ENCODE measurements around the gene LYPD6B. TPM values are rescaled to one million over a fixed set of nuclear protein-coding genes. Genes with fewer than 3 reads are reported as not detected.
A peak's percentile ranks its signal among the peaks of the same experiment; 100 is the strongest.

The LYPD6B gene
- total and polyA plus RNA-seq, 8 donors: 0.79 to 35.8 (median 24.6) TPM

DNA sequence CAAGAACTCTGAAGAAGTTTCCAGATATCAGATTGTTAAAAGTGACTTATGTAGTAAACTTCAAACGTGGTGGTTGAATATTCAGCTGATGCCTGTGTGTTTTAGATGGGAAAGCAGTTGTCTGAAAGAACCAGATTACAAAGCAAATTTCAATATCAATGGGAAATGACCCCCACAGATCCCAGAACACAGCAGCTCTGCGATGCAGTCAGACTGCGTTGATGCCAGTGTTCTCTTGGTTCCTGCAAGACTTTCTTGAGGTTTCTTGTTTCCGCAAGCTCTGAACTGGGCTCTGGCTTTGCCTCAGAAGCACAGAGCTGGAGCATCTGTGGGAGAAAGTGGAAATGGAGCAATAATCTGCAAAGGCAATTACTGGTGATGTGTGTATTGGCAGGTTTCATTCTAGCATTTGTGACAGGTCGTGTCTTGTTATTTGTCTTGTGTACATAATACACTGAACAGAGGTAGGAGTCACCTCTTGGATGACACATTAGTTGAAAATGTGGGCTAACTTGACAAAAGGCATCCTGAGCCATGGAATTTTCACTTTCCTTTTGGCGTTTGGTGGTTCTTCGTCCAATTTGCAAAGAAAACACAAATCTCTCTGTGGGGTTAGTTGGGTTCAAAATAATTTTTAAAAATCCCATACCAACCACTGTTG, 10.8 kb upstream of the LYPD6B start:
- intact Hi-C loops (cut with DNase I): no loop called here
- H3K27me3 ChIP-seq: peaks cover 0 to 10% of the 10 kb centered on the region in 2 donors
- no peaks in the 10 kb centered on the region for H3K4me1 ChIP-seq
- TF ChIP-seq, protein P1, sequence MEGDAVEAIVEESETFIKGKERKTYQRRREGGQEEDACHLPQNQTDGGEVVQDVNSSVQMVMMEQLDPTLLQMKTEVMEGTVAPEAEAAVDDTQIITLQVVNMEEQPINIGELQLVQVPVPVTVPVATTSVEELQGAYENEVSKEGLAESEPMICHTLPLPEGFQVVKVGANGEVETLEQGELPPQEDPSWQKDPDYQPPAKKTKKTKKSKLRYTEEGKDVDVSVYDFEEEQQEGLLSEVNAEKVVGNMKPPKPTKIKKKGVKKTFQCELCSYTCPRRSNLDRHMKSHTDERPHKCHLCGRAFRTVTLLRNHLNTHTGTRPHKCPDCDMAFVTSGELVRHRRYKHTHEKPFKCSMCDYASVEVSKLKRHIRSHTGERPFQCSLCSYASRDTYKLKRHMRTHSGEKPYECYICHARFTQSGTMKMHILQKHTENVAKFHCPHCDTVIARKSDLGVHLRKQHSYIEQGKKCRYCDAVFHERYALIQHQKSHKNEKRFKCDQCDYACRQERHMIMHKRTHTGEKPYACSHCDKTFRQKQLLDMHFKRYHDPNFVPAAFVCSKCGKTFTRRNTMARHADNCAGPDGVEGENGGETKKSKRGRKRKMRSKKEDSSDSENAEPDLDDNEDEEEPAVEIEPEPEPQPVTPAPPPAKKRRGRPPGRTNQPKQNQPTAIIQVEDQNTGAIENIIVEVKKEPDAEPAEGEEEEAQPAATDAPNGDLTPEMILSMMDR (IDR thresholded peaks at IDR 0.05): no peak
- no peak overlapping the region for H3K27ac ChIP-seq
- H3K4me3 ChIP-seq: no peak overlapping the region
- DNase-seq (no peak), ATAC-seq (no peak)
- H3K36me3 ChIP-seq: no peaks in the 10 kb centered on the region
- no peaks in the 10 kb centered on the region for H3K9me3 ChIP-seq

DNA sequence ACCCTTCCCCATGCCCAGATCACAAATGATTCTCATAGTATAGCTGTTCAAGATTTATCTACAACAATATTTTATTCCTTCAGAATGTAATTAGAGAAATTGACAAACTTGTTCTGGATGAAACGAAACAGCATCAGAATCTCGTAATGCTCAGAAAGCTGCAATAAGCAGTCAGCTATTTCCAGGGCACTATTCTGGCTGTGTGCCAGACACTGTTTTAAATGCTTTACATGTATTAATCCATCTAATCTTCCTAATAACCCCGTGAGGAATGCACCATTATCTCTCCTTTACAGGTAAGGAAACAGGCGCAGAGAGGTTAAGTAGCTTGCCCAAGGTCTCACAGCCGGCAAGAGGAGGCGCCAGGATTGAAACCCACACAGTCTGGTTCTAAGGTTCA, 10.1 kb upstream of the LYPD6B start:
- Histone ChIP-seq H3K4me3 (no peak overlapping the region), H3K4me1 (no peaks in the 10 kb centered on the region), H3K9me3 (no peaks in the 10 kb centered on the region), H3K27me3 (peaks cover 0 to 10% of the 10 kb centered on the region in 2 donors), H3K27ac (no peak overlapping the region), H3K36me3 (no peaks in the 10 kb centered on the region)
- ATAC-seq: no peak
- TF ChIP-seq, protein P1 (IDR thresholded peaks at IDR 0.05): no peak
- DNase-seq: no peak
- intact Hi-C loops (cut with DNase I): no loop called here

DNA sequence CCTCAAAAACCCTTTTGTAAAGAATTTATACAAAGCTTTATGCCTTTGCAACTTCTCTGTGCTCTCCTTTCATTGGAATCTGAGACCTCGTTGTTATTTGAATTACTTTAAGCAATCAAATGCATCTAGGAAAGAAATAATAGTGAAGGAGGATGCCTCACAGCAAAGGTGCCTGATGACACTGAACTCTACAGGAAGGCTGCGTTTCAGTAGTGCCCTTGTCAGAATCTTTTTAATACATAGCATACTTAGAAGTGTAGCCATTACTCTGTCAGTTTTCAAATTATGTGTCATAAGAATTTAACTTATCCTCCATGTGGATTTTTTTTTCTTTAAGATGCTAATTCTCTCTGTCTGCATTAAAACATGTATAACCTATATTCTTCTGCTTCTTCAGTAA, 9.6 kb upstream of the LYPD6B start:
- intact Hi-C loops (cut with DNase I): no loop called here
- Histone ChIP-seq H3K27ac (no peak overlapping the region), H3K36me3 (no peaks in the 10 kb centered on the region), H3K4me3 (no peak overlapping the region), H3K4me1 (no peaks in the 10 kb centered on the region), H3K9me3 (no peaks in the 10 kb centered on the region), H3K27me3 (peaks cover 0 to 10% of the 10 kb centered on the region in 2 donors)
- ATAC-seq (no peak), DNase-seq (no peak)
- TF ChIP-seq, protein P1 (IDR thresholded peaks at IDR 0.05): no peak

DNA sequence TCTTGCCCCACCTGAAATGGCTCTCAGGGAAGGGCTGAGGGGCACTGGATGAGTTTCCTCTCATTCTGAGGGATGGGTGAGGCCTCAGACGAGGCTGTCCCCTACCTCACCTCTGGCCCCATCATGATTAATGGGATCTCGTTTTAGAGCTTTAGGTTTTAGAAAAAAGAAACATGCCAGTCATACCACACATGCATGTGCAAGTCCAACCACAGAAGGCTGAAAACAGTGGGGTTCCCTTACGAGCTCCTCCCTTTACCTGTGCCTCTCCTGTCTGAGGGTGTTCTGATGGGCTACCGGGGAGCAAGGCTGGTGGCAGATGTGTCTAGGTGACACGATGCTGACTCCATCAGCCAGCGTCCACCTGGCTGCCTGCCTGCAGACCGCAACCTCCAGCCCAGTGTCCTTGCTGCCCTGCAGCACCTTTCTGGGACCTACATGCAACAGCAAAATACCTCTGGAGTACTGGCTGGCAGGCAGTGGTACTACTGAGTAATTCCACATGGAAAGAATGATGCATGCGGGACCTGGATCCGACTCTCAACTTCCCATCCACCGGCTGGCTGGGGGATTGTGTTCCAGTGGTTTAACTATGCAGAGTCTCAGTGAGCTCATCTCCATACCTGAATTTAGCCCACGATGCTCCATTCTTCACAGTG, 9.1 kb upstream of the LYPD6B start:
- Histone ChIP-seq H3K4me1 (no peaks in the 10 kb centered on the region), H3K27ac (no peak overlapping the region), H3K9me3 (no peaks in the 10 kb centered on the region), H3K27me3 (peaks cover 0 to 10% of the 10 kb centered on the region in 2 donors), H3K4me3 (no peak overlapping the region), H3K36me3 (no peaks in the 10 kb centered on the region)
- no peak for DNase-seq
- ATAC-seq: no peak
- TF ChIP-seq, protein P1 (IDR thresholded peaks at IDR 0.05): no peak
- intact Hi-C loops (cut with DNase I): no loop called here

DNA sequence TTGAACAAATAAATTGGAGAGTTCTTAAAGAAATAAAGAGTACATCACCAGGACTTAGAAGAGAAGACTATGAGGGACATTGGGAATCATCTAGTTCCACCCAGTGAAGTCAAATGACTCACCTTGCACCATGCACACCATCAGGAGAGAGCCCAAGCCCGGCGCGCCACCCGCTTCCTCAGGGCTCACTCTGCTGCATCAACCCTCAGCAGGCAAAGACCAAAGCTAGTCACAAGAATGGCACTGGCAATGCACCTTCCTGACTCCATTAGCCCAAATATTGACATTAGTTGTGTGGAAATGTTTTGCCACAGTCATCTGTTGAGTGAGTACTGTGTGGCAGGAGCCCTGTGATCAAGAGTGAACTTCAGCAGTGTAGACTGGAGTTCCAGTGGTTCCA, 7.1 kb upstream of the LYPD6B start:
- H3K4me3 ChIP-seq: no peak overlapping the region
- H3K36me3 ChIP-seq: no peaks in the 10 kb centered on the region
- H3K27ac ChIP-seq: no peak overlapping the region
- H3K4me1 ChIP-seq: no peaks in the 10 kb centered on the region
- TF ChIP-seq, protein P1 (IDR thresholded peaks at IDR 0.05): no peak
- ATAC-seq (no peak), DNase-seq (peak in 1 of 4 donors; percentile 33)
- peaks cover 0 to 17% of the 10 kb centered on the region in 2 donors for H3K27me3 ChIP-seq
- intact Hi-C loops (cut with DNase I): no loop called here
- H3K9me3 ChIP-seq: no peaks in the 10 kb centered on the region

All from left lung (tissue), 10 donors.